ENCODE measurements around the gene FGFR1OP2.

DNA sequence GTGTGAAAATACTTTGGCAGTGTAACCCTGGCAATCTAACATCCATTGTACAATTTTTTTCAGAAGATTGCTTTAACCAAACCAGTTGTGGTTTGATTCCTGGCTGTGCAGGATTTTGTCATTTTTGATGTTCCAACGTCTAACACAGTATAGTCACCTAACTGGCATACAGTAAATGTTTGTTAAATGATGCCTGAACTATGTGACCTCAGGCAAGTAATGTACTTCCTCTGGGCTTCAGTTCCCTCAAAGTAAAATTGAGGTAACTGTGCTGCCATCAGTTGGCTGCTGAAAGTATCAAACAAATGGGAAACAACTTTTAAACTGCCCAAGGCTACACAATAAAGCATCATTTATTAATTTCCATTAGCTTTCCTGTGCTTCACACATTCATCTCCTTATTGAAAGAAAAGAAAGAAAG, 71.6 kb downstream of the FGFR1OP2 start:
- TF ChIP-seq, protein P1, sequence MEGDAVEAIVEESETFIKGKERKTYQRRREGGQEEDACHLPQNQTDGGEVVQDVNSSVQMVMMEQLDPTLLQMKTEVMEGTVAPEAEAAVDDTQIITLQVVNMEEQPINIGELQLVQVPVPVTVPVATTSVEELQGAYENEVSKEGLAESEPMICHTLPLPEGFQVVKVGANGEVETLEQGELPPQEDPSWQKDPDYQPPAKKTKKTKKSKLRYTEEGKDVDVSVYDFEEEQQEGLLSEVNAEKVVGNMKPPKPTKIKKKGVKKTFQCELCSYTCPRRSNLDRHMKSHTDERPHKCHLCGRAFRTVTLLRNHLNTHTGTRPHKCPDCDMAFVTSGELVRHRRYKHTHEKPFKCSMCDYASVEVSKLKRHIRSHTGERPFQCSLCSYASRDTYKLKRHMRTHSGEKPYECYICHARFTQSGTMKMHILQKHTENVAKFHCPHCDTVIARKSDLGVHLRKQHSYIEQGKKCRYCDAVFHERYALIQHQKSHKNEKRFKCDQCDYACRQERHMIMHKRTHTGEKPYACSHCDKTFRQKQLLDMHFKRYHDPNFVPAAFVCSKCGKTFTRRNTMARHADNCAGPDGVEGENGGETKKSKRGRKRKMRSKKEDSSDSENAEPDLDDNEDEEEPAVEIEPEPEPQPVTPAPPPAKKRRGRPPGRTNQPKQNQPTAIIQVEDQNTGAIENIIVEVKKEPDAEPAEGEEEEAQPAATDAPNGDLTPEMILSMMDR (IDR thresholded peaks at IDR 0.05): no peak
- TF ChIP-seq POLR2A (IDR thresholded peaks at IDR 0.05): no peak

Measured in testis (tissue), 2 donors.